GM18861 (cell line): ENCODE measurements around the gene MGMT.

Experiments
- ATAC-seq: cut with Tn5 transposase; IDR thresholded peaks from one replicate; pipeline ENCODE4 v1.9.1; 2021; ENCODE audit not compliant: unreplicated experiment

MGMT gene

GRCh38 chr10:129755158-129755591, 288.1 kb downstream of the MGMT start:
- ATAC-seq = no peak

- no peak for ATAC-seq
Measured at GRCh38 chr10:129755621-129756020, 288.6 kb downstream of the MGMT start.

GRCh38 chr10:129756912-129757901, 290.2 kb downstream of the MGMT start:
- ATAC-seq = peak; percentile 37

- no peak for ATAC-seq
Measured at GRCh38 chr10:129758207-129759021, 291.4 kb downstream of the MGMT start.

- no peak for ATAC-seq
Measured at GRCh38 chr10:129759214-129760002, 292.4 kb downstream of the MGMT start.

- no peak for ATAC-seq
Measured at GRCh38 chr10:129760003-129760315, 292.9 kb downstream of the MGMT start.

- no peak for ATAC-seq
Measured at GRCh38 chr10:129760416-129760815, 293.4 kb downstream of the MGMT start.

GRCh38 chr10:129761197-129761972, 294.3 kb downstream of the MGMT start:
- ATAC-seq = no peak

- ATAC-seq = no peak
Measured at GRCh38 chr10:129761981-129762956, 295.2 kb downstream of the MGMT start.

GRCh38 chr10:129764011-129764900, 297.2 kb downstream of the MGMT start:
- no peak for ATAC-seq

GRCh38 chr10:129764901-129765663, 298.0 kb downstream of the MGMT start:
- no peak for ATAC-seq

- no peak for ATAC-seq
Measured at GRCh38 chr10:129765664-129766550, 298.9 kb downstream of the MGMT start.

GRCh38 chr10:129766611-129767550, 299.8 kb downstream of the MGMT start:
- no peak for ATAC-seq

GRCh38 chr10:129767751-129768150, 300.7 kb downstream of the MGMT start:
- no peak for ATAC-seq
